GM12872 (cell line): ENCODE results near the gene CAPZB.

Experiments used
- TF ChIP-seq, protein P1 (sequence below): IDR thresholded peaks from 3 replicates; pipeline ENCODE4 v1.5.1; 2011; ENCODE audit warnings: low read depth, mild to moderate bottlenecking, low read length, moderate library complexity; ENCODE audit not compliant: insufficient read depth

The CAPZB gene

DNA sequence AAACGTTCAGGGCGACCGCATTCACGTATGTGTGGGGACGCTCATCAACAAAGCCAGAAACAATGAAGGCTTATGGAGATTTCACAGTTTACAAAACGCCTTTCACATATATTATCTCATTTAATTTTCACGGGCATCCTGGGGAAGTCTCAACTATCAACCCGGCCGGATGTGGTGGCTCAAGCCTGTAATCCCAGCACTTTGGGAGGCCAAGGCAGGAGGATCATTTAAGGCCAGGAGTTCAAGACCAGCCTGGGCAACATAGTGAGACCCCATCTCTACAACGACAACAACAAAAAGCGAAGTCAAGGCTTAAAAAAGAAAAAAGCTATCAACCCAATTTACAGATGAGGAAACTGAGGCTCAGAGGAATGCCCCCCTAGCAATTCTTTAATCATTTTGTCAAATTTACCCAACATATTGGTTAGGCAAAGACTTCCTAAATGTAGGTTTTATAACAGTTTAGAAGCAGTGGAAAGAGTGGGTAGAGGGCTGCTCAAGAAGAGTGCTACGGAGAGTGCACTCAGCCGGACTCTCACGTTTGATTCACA is 144.9 kb downstream of the CAPZB start:
- TF ChIP-seq, protein P1, sequence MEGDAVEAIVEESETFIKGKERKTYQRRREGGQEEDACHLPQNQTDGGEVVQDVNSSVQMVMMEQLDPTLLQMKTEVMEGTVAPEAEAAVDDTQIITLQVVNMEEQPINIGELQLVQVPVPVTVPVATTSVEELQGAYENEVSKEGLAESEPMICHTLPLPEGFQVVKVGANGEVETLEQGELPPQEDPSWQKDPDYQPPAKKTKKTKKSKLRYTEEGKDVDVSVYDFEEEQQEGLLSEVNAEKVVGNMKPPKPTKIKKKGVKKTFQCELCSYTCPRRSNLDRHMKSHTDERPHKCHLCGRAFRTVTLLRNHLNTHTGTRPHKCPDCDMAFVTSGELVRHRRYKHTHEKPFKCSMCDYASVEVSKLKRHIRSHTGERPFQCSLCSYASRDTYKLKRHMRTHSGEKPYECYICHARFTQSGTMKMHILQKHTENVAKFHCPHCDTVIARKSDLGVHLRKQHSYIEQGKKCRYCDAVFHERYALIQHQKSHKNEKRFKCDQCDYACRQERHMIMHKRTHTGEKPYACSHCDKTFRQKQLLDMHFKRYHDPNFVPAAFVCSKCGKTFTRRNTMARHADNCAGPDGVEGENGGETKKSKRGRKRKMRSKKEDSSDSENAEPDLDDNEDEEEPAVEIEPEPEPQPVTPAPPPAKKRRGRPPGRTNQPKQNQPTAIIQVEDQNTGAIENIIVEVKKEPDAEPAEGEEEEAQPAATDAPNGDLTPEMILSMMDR = no peak

DNA sequence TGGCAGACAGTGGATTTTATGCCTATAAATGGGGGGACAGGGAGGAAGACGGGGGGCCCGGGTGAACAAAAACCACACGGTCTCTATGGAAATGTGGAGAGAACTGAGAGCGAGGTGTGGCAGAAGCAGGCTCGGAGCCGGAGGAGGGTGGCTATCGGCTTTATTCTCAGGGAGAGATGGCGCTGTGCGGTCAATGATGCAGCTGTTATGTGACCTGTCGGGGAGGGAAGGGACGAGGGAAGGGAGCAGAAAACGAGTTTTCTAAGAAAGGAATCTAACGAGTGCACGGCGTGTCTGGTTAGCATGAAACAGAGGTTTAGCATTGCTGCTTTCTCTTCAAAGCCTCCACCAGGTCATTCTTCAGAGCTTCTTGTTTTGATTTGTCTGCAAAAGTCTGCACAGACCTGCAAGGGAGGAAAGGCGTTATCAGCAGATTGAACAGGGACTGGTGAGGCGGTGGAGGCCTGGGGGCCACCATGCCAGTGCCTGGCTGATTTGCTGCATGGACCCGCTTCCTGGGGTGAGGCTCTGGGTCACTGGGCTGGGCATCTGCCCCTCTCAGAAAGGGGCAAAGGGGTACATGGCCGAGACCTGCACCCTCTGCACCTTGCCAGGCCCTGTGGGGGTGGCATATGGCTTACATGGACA is 146.0 kb downstream of the CAPZB start:
- TF ChIP-seq, protein P1 = no peak

DNA sequence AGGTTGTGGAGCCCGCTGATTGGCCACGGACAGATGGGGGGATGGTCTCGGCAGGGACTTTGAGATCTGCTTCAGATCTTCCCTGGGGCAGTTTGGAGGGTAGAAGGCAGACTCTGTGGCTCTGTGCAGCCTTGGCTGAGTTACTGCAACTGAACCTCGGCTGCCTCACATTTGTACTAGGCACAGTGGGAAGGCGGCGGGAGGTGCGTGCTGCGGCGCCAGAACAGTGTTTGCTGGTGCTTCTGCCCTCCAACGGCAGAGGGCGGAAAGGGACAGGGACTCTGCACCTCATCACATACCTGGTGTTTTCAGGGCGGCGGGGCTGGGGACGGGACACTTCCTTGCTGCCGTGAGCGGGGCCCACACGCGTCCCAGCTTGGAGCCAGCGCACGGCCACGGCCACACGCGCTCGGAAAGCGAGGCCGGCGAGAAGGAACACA is 147.0 kb downstream of the CAPZB start:
- TF ChIP-seq, protein P1 = no peak

DNA sequence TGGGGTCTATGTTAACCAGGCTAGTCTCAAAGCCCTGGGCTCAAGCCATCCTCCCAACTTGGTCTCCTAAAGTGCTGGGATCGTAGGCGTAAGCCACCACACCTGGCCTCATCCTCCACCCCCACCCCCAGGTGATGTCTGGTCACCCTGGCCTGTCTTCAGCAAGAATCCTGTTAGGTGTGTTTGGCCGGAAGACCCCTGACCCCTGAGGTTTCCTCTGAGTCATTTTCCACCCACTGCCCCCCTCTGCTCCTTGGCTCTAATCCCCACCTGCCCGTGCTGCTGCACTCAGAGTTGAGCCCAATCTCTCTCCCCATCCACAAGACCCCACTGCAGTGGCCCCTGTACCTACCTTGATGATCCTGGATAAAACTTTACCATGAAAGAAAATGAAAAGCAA is 148.1 kb downstream of the CAPZB start:
- TF ChIP-seq, protein P1 = no peak

DNA sequence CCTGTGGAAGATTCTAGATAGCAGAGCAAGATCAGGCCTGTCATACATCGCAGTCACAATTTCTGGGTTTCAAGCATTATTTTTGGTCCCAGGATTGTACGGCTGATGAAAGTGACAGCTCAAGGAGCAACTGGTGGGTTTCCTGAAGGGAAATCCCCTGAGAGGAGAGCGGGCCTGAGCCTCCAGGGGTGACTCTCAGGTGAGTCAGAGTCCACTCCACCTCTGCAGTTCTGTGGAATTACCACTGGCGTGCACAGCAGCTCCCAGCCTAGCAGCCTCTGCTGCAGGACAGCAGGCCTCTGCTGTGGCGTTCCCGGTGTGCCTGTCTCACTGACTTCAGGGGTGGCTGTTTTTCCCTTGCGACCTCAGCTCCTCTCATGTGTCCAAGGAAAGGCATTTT is 148.8 kb downstream of the CAPZB start:
- TF ChIP-seq, protein P1 = no peak

DNA sequence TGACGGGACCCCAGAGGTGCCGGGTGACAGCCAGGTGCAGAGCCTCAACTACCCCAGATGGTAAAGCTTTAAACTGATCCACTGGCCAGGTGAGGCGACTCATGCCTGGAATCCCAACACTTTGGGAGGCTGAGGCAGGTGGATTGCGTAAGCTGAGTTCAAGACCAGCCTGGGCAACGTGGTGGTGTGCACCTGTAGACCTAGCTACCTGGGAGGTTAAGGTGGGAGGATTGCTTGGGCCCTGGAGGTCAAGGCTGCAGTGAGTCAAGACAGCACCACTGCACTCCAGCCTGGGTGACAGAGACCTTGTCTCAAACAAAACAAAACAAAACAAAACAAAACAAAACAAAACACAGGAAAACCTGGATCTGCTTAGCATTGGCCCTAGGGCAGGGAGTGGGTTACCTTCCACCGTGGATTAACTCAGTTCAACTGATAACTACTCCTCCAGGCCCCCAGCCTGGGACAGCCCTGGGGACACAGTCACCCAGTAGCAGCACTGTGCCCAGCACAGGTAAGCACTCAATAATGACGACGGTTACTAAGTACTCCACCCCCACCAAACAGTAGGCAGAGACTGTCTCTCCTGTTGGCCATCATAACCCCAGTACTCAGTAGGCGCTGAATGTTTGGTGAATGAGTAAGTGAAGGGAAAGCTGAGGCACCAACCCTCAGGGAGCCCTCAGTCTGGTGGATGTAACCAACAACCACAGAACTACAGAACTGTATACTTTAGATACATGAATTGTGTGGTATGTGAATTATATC is 151.6 kb downstream of the CAPZB start:
- TF ChIP-seq, protein P1 = no peak

DNA sequence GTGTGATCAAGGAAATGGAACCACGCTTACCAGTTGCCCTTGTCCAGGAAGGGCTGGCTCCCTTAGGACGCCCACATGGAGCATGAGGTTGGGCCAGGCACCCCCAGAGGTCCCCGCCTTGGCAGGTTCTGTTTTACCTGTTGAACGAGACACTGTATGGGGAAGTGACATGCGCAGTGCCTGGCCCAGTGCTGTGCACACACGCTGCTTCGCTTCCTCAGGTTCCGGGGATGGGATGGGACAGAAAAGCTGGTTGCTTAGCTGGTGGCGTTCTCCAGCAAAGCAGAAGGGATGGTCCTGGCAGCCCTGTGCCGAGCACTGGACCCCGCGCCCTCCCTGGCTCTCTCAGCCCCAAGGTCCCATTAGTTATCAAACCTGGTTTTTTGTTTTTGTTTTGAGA is 152.5 kb downstream of the CAPZB start:
- TF ChIP-seq, protein P1 = no peak
